K562 (cell line): ENCODE results near the gene CBS.

Source experiments
- CREB1 ChIP-seq, 2 experiments: sonication (generic) in 1 of 2; formaldehyde crosslinking in 1 of 2; IDR thresholded peaks; 2 replicates each; pipeline versions ENCODE4 v1.6.1 to v1.8.0; 2012 to 2022; ENCODE audit warnings: inconsistent platforms in 1 of 2, mild to moderate bottlenecking in 1 of 2, missing genetic modification reagents in 1 of 2, moderate library complexity in 1 of 2
- GABPA ChIP-seq: fragments of 200-800 bp; sonication (Bioruptor generic); conservative IDR thresholded peaks from 2 replicates; pipeline ENCODE4 v1.6.1; 2016; ENCODE audit warnings: low read depth, missing genetic modification characterization, missing compliant biosample characterization
- MAZ ChIP-seq, 2 experiments: fragments of 450-650 bp in 1 of 2; sonication (generic) in 1 of 2; formaldehyde crosslinking; IDR thresholded peaks in 1 of 2; conservative IDR thresholded peaks in 1 of 2; 2 replicates each; pipeline versions ENCODE4 v1.4.0 to v1.5.0; 2020; ENCODE audit warnings: mild to moderate bottlenecking in 1 of 2, missing genetic modification reagents in 1 of 2
- YY1 ChIP-seq, 3 experiments: IDR thresholded peaks; 2 replicates each; pipeline ENCODE4 v1.6.1; 2011; ENCODE audit warnings: low read length in 2 of 3, mild to moderate bottlenecking in 2 of 3, moderate library complexity in 2 of 3, borderline replicate concordance in 1 of 3, control low read depth in 1 of 3, low read depth in 1 of 3; ENCODE audit not compliant: insufficient read depth in 3 of 3, insufficient replicate concordance in 2 of 3, control insufficient read depth in 1 of 3, insufficient read length in 1 of 3; ENCODE audit errors: extremely low read depth in 1 of 3
- ZFX ChIP-seq: sonication (generic); formaldehyde crosslinking; IDR thresholded peaks from 2 replicates; pipeline ENCODE4 v1.8.0; 2022; ENCODE audit warnings: mild to moderate bottlenecking, missing genetic modification reagents, moderate library complexity
- ZNF707 ChIP-seq: fragments of 250-450 bp; sonication (Bioruptor Pico); conservative IDR thresholded peaks from 2 replicates; pipeline ENCODE4 v1.8.0; 2022; ENCODE audit warnings: inconsistent platforms, mild to moderate bottlenecking, moderate library complexity
- TF ChIP-seq, protein P1 (sequence below), 3 experiments: IDR thresholded peaks in 2 of 3; conservative IDR thresholded peaks in 1 of 3; 2 replicates each; pipeline ENCODE4 v1.5.1; 2011 to 2012; ENCODE audit warnings: low read length in 3 of 3, mild to moderate bottlenecking in 3 of 3, control low read depth in 2 of 3, improper control_type of control experiment in 1 of 3, inconsistent platforms in 1 of 3, low read depth in 1 of 3, mixed read lengths in 1 of 3, moderate library complexity in 1 of 3; ENCODE audit not compliant: insufficient read depth in 2 of 3

DNA sequence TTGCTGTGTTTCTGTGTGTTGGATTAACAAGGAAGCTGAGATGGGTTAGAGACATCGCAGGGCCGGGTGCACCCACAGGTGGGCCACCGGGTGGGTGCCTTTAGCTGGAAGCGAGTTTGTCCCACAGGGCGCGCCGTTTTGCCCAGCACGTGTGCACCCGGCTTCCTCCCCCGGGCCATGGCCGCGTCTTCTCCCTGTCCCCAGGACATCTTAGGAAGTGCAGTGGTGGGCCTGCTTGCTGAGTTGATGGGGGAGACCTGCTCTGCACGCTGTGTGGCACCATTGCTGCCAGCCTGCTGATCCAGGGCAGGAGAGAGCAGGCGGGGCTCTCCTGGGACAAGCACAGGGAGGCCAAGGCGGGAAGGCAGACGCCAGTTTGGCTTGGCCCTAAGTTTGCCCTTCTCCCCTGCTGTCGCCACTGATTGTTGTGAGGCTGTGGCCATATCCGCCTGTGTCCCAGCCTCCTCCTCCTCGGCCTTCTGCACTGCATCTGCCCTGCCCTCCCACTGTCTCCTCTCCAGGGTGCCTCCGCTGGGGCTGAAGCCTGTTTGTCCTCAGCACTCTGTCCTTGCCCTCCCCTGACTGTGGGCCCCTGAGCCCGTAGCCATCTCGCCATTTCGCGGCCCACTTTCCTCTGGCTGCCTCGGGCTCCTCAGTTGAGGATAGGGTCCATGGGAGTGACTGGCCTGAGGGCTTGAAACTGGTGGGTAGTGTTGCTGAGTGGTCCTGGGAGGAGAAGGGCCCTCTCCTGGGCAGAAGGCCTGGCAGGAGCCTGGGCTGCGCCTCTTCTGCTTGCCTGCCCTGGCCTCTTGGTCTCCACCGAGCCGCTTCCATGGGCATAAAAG lies 53.7 kb downstream of the CBS start:
- TF ChIP-seq ZNF707 (no peak), CREB1 (IDR thresholded peaks at IDR 0.05) (no peak), CREB1 (CRISPR knock-in tag; IDR thresholded peaks at IDR 0.05) (no peak), YY1 (IDR thresholded peaks at IDR 0.05; ENCODE audit: borderline replicate concordance in 1 of 3, control insufficient read depth in 1 of 3, extremely low read depth in 1 of 3, insufficient read depth in 3 of 3, insufficient read length in 1 of 3, insufficient replicate concordance in 2 of 3, low read depth in 1 of 3, low read length in 2 of 3) (no peak), GABPA (tag) (no peak), ZFX (CRISPR knock-in tag) (no peak), MAZ (CRISPR knock-in tag; conservative IDR thresholded peaks at IDR 0.05 in 1 of 2, IDR thresholded peaks at IDR 0.05 in 1 of 2) (no peak)
- TF ChIP-seq, protein P1, sequence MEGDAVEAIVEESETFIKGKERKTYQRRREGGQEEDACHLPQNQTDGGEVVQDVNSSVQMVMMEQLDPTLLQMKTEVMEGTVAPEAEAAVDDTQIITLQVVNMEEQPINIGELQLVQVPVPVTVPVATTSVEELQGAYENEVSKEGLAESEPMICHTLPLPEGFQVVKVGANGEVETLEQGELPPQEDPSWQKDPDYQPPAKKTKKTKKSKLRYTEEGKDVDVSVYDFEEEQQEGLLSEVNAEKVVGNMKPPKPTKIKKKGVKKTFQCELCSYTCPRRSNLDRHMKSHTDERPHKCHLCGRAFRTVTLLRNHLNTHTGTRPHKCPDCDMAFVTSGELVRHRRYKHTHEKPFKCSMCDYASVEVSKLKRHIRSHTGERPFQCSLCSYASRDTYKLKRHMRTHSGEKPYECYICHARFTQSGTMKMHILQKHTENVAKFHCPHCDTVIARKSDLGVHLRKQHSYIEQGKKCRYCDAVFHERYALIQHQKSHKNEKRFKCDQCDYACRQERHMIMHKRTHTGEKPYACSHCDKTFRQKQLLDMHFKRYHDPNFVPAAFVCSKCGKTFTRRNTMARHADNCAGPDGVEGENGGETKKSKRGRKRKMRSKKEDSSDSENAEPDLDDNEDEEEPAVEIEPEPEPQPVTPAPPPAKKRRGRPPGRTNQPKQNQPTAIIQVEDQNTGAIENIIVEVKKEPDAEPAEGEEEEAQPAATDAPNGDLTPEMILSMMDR (IDR thresholded peaks at IDR 0.05 in 2 of 3, conservative IDR thresholded peaks at IDR 0.05 in 1 of 3; ENCODE audit: insufficient read depth in 2 of 3, low read depth in 1 of 3, low read length in 3 of 3), result no peak
